A673 (cell line): ENCODE measurements around the gene GATC.

Experiments used
- EZH2 ChIP-seq: fragments of 200-600 bp; sonication (generic); IDR thresholded peaks from 2 replicates; pipeline ENCODE4 v1.6.1; 2017; ENCODE audit warnings: borderline replicate concordance, low read depth, mild to moderate bottlenecking, mixed read lengths, antibody characterized with exemption, low read length; ENCODE audit not compliant: poor library complexity, severe bottlenecking
- TF ChIP-seq, protein P1 (sequence below): fragments of 300-800, 200-600 bp; sonication (generic); conservative IDR thresholded peaks from 2 replicates; pipeline ENCODE4 v1.5.1; 2017; ENCODE audit warnings: low read depth, mild to moderate bottlenecking, antibody characterized with exemption, low read length, moderate library complexity, mixed read lengths

DNA sequence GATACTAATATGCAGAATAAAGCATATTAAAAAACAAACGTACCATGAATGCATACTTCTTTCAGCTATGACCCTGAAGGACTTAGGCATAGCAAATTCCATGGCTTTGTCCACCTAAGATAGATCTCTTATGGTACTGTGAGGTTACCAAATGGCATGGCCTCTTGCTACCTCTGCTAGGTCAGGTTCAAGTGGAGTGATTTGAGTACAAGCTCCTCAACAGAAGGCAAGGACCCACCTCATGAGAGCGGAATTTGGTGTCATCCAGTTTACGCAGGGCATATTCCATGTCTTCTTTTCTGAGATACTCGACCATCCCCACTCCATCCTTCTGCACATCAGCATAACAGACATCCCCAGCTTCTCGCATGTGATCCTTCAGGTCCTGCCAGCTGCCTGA is 17.5 kb downstream of the GATC start:
- TF ChIP-seq, protein P1, sequence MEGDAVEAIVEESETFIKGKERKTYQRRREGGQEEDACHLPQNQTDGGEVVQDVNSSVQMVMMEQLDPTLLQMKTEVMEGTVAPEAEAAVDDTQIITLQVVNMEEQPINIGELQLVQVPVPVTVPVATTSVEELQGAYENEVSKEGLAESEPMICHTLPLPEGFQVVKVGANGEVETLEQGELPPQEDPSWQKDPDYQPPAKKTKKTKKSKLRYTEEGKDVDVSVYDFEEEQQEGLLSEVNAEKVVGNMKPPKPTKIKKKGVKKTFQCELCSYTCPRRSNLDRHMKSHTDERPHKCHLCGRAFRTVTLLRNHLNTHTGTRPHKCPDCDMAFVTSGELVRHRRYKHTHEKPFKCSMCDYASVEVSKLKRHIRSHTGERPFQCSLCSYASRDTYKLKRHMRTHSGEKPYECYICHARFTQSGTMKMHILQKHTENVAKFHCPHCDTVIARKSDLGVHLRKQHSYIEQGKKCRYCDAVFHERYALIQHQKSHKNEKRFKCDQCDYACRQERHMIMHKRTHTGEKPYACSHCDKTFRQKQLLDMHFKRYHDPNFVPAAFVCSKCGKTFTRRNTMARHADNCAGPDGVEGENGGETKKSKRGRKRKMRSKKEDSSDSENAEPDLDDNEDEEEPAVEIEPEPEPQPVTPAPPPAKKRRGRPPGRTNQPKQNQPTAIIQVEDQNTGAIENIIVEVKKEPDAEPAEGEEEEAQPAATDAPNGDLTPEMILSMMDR: no peak
- no peak for TF ChIP-seq EZH2
